ENCODE measurements around the gene VCAN. TPM values are rescaled to one million over a fixed set of nuclear protein-coding genes. Genes with fewer than 3 reads are reported as not detected.

Gene VCAN
- total and polyA plus RNA-seq, 2 donors (not counting 1 experiment from before 2014, with no cell fraction given), result 2.0 TPM; not detected in 1

GRCh38 chr5:83512061-83512745 is 40.7 kb downstream of the VCAN start:
- H3K27ac ChIP-seq (ENCODE audit: low read length in 2 of 2), result no peak overlapping the region
- H3K9ac ChIP-seq (ENCODE audit: low read length), result no peak overlapping the region
- TF ChIP-seq EZH2 (IDR thresholded peaks at IDR 0.05; ENCODE audit: borderline replicate concordance, insufficient read depth, low read depth, low read length, poor library complexity, severe bottlenecking) (no peak), CTCF (IDR thresholded peaks at IDR 0.05) (no peak)
- no peaks in the 10 kb centered on the region for H3K4me1 ChIP-seq (ENCODE audit: control insufficient read depth in 2 of 2, insufficient read depth in 2 of 2, low read length in 2 of 2)
- no peak overlapping the region for H3K27ac Mint-ChIP-seq
- H3K9me3 Mint-ChIP-seq (ENCODE audit: insufficient read depth), result no peaks in the 10 kb centered on the region
- H2AFZ ChIP-seq (ENCODE audit: insufficient read depth, low read depth, low read length, poor library complexity, severe bottlenecking), result no peak overlapping the region
- no peaks in the 10 kb centered on the region for H4K20me1 ChIP-seq (ENCODE audit: control insufficient read depth, insufficient read depth, low read length, poor library complexity, severe bottlenecking)
- H3K4me1 Mint-ChIP-seq, result no peaks in the 10 kb centered on the region
- no peak overlapping the region for H3K4me3 Mint-ChIP-seq
- H3K36me3 ChIP-seq (replicated peaks in 1 of 2; ENCODE audit: control extremely low read depth in 1 of 2, control insufficient read depth in 1 of 2, extremely low read depth in 1 of 2, insufficient read depth in 2 of 2, low read length in 1 of 2), result no peaks in the 10 kb centered on the region
- H3K79me2 ChIP-seq (ENCODE audit: control insufficient read depth, insufficient read depth, low read length), result no peaks in the 10 kb centered on the region
- no peak overlapping the region for H3K4me3 ChIP-seq (ENCODE audit: control extremely low read depth in 1 of 5, extremely low read depth in 1 of 5, insufficient read depth in 1 of 5, low read depth in 2 of 5, low read length in 4 of 5)
- no peak for DNase-seq
- no peaks in the 10 kb centered on the region for H3K9me3 ChIP-seq (ENCODE audit: control extremely low read depth in 1 of 3, control insufficient read depth in 2 of 3, insufficient read depth in 1 of 3, low read length in 2 of 3)
- ATAC-seq (ENCODE audit: low read depth), result no peak
- H3K27me3 Mint-ChIP-seq, result no peaks in the 10 kb centered on the region
- 96% methylated on average over 12 of the region's 13 CpGs for WGBS (ENCODE audit: insufficient coverage)
- no peaks in the 10 kb centered on the region for H3K27me3 ChIP-seq (replicated peaks in 1 of 4; ENCODE audit: control extremely low read depth in 1 of 4, control insufficient read depth in 3 of 4, insufficient read depth in 4 of 4, low read length in 3 of 4)
- ChIA-PET POLR2A (no interaction called here), CTCF (interaction anchor here (1.3 kb wide), 1 partner anchor 9 kb away, joined by 4 read pairs; no protein-coding TSS in a partner anchor)
- intact Hi-C loops (cut with micrococcal nuclease), result no loop called here
- H3K4me2 ChIP-seq (replicated peaks; ENCODE audit: low read depth, low read length, poor library complexity, severe bottlenecking), result no peak overlapping the region

- no peak overlapping the region for H3K4me3 ChIP-seq (ENCODE audit: control extremely low read depth in 1 of 5, extremely low read depth in 1 of 5, insufficient read depth in 1 of 5, low read depth in 2 of 5, low read length in 4 of 5)
- no peaks in the 10 kb centered on the region for H3K79me2 ChIP-seq (ENCODE audit: control insufficient read depth, insufficient read depth, low read length)
- H3K4me3 Mint-ChIP-seq, result no peak overlapping the region
- no peaks in the 10 kb centered on the region for H3K4me1 ChIP-seq (ENCODE audit: control insufficient read depth in 2 of 2, insufficient read depth in 2 of 2, low read length in 2 of 2)
- TF ChIP-seq CTCF (IDR thresholded peaks at IDR 0.05) (no peak), EZH2 (IDR thresholded peaks at IDR 0.05; ENCODE audit: borderline replicate concordance, insufficient read depth, low read depth, low read length, poor library complexity, severe bottlenecking) (no peak)
- no peaks in the 10 kb centered on the region for H3K4me1 Mint-ChIP-seq
- H4K20me1 ChIP-seq (ENCODE audit: control insufficient read depth, insufficient read depth, low read length, poor library complexity, severe bottlenecking), result no peaks in the 10 kb centered on the region
- no peak overlapping the region for H3K9ac ChIP-seq (ENCODE audit: low read length)
- no CpG with 5 or more reads among the region's 1 CpG for WGBS (ENCODE audit: insufficient coverage)
- ChIA-PET CTCF (interaction anchor here (0.7 to 1.3 kb wide), 2 partner anchors 10 to 15 kb away, joined by 3 to 4 read pairs; no protein-coding TSS in a partner anchor), POLR2A (no interaction called here)
- H3K4me2 ChIP-seq (replicated peaks; ENCODE audit: low read depth, low read length, poor library complexity, severe bottlenecking), result no peak overlapping the region
- no peak overlapping the region for H3K27ac ChIP-seq (ENCODE audit: low read length in 2 of 2)
- H3K36me3 ChIP-seq (replicated peaks in 1 of 2; ENCODE audit: control extremely low read depth in 1 of 2, control insufficient read depth in 1 of 2, extremely low read depth in 1 of 2, insufficient read depth in 2 of 2, low read length in 1 of 2), result no peaks in the 10 kb centered on the region
- no peaks in the 10 kb centered on the region for H3K9me3 ChIP-seq (ENCODE audit: control extremely low read depth in 1 of 3, control insufficient read depth in 2 of 3, insufficient read depth in 1 of 3, low read length in 2 of 3)
- ATAC-seq (ENCODE audit: low read depth) (no peak), DNase-seq (no peak)
- no peaks in the 10 kb centered on the region for H3K9me3 Mint-ChIP-seq (ENCODE audit: insufficient read depth)
- H2AFZ ChIP-seq (ENCODE audit: insufficient read depth, low read depth, low read length, poor library complexity, severe bottlenecking), result no peak overlapping the region
- H3K27me3 Mint-ChIP-seq, result no peaks in the 10 kb centered on the region
- no peaks in the 10 kb centered on the region for H3K27me3 ChIP-seq (replicated peaks in 1 of 4; ENCODE audit: control extremely low read depth in 1 of 4, control insufficient read depth in 3 of 4, insufficient read depth in 4 of 4, low read length in 3 of 4)
- no peak overlapping the region for H3K27ac Mint-ChIP-seq
- intact Hi-C loops (cut with micrococcal nuclease), result no loop called here
Measured at GRCh38 chr5:83513081-83513480, 41.5 kb downstream of the VCAN start.

All from B cell (primary cell).